HepG2 (cell line): ENCODE results near the gene SPC24. TPM values are rescaled to one million over a fixed set of nuclear protein-coding genes. Genes with fewer than 3 reads are reported as not detected.

Experiments used
- AFF4 ChIP-seq: sonication (generic); formaldehyde crosslinking; IDR thresholded peaks from 2 replicates; pipeline ENCODE4 v1.4.0; 2020; ENCODE audit warnings: missing genetic modification reagents
- AKAP8 ChIP-seq: sonication (generic); formaldehyde crosslinking; IDR thresholded peaks from 2 replicates; pipeline ENCODE4 v1.5.1; 2020; ENCODE audit warnings: mild to moderate bottlenecking, missing genetic modification reagents
- ATF3 ChIP-seq: sonication (generic); formaldehyde crosslinking; IDR thresholded peaks from 2 replicates; pipeline ENCODE4 v1.4.0; 2020; ENCODE audit warnings: missing genetic modification reagents
- CHCHD3 ChIP-seq: sonication (generic); formaldehyde crosslinking; IDR thresholded peaks from 2 replicates; pipeline ENCODE4 v1.8.0; 2022; ENCODE audit warnings: mild to moderate bottlenecking, missing genetic modification reagents, moderate library complexity
- DMAP1 ChIP-seq: IDR thresholded peaks from 2 replicates; pipeline ENCODE4 v1.6.1; 2016
- GZF1 ChIP-seq: sonication (generic); formaldehyde crosslinking; IDR thresholded peaks from 2 replicates; pipeline ENCODE4 v1.5.1; 2020; ENCODE audit warnings: mild to moderate bottlenecking, missing genetic modification reagents
- HES4 ChIP-seq: sonication (generic); formaldehyde crosslinking; IDR thresholded peaks from 2 replicates; pipeline ENCODE4 v1.9.0; 2021; ENCODE audit warnings: mild to moderate bottlenecking, missing genetic modification reagents, borderline replicate concordance
- KMT2B ChIP-seq: IDR thresholded peaks from 2 replicates; pipeline ENCODE4 v1.6.1; 2016; ENCODE audit warnings: missing genetic modification reagents, missing compliant biosample characterization
- MYNN ChIP-seq: sonication (generic); formaldehyde crosslinking; IDR thresholded peaks from 2 replicates; pipeline ENCODE4 v1.4.0; 2020; ENCODE audit warnings: mild to moderate bottlenecking, low read depth, missing genetic modification reagents
- PATZ1 ChIP-seq: sonication (generic); formaldehyde crosslinking; IDR thresholded peaks from 2 replicates; pipeline ENCODE4 v1.4.0; 2020; ENCODE audit warnings: missing genetic modification reagents
- TFAP4 ChIP-seq: sonication (generic); IDR thresholded peaks from 2 replicates; pipeline ENCODE4 v1.6.1; 2016; ENCODE audit warnings: low read depth, borderline replicate concordance
- ZEB1 ChIP-seq: IDR thresholded peaks from 2 replicates; pipeline ENCODE4 v1.6.1; 2012; ENCODE audit warnings: mild to moderate bottlenecking, low read depth, inconsistent platforms; ENCODE audit not compliant: insufficient replicate concordance
- ZFX ChIP-seq: sonication (generic); formaldehyde crosslinking; IDR thresholded peaks from 2 replicates; pipeline ENCODE4 v1.4.0; 2020; ENCODE audit warnings: mild to moderate bottlenecking, low read depth, missing genetic modification reagents, moderate library complexity
- ZNF703 ChIP-seq: sonication (generic); formaldehyde crosslinking; IDR thresholded peaks from 2 replicates; pipeline ENCODE4 v1.5.1; 2020; ENCODE audit warnings: missing genetic modification reagents, mild to moderate bottlenecking, moderate library complexity, borderline replicate concordance
- ZNF704 ChIP-seq: sonication (generic); formaldehyde crosslinking; IDR thresholded peaks from 2 replicates; pipeline ENCODE4 v1.8.1; 2023; ENCODE audit warnings: mild to moderate bottlenecking, inconsistent platforms, moderate library complexity, missing genetic modification reagents, borderline replicate concordance
- ZNF761 ChIP-seq: sonication (generic); formaldehyde crosslinking; conservative IDR thresholded peaks from 2 replicates; pipeline ENCODE4 v1.4.0; 2020; ENCODE audit warnings: mild to moderate bottlenecking, missing genetic modification reagents
- ZNF777 ChIP-seq: sonication (generic); formaldehyde crosslinking; IDR thresholded peaks from 2 replicates; pipeline ENCODE4 v1.4.0; 2020; ENCODE audit warnings: missing genetic modification reagents
- polyA plus RNA-seq, 8 experiments: library from polyadenylated mRNA; depleted of rRNA in 3 of 8; stranded (reverse) in 7 of 8; unstranded in 1 of 8; fragments of >200 nt; fragmentation: Illumina TruSeq in 4 of 8; extraction: Trizol in 4 of 8; gene quantifications; 2 replicates each; pipeline versions ENCODE4 v1.2.1 to v1.2.3, GENCODE V29; 2011 to 2016; ENCODE audit warnings: low read depth in 4 of 8, missing spikeins in 1 of 8, mixed read lengths in 1 of 8; ENCODE audit not compliant: insufficient read depth in 1 of 8
- total RNA-seq, 5 experiments: library from RNA; depleted of rRNA; stranded (reverse); fragments of >200 nt; fragmentation: Illumina TruSeq; extraction: Trizol; gene quantifications; 2 replicates each; pipeline ENCODE4 v1.2.3, GENCODE V29; 2016; ENCODE audit warnings: low read depth in 1 of 5
- TF ChIP-seq, protein P1 (sequence below): sonication (generic); formaldehyde crosslinking; IDR thresholded peaks from 2 replicates; pipeline ENCODE4 v1.4.0; 2020; ENCODE audit warnings: mild to moderate bottlenecking, missing genetic modification reagents

The SPC24 gene
- total and polyA plus RNA-seq, 2 of the 13 experiments (the other 11 are each of a cell fraction or from before 2014, with no cell fraction given): 10.0 to 46.2 TPM

GRCh38 chr19:11142528-11143171 is 12.9 kb downstream of the SPC24 start (continued):
- TF ChIP-seq PATZ1 (CRISPR knock-in tag) (peak; percentile 100), ZEB1 (no peak), TFAP4 (no peak), MYNN (CRISPR knock-in tag) (no peak), HES4 (CRISPR knock-in tag) (peak; percentile 84; the same call in 1 of the 2 replicates), ZNF777 (no peak), DMAP1 (CRISPR knock-in tag) (no peak), ZNF761 (CRISPR knock-in tag) (peak; percentile 35; the same call in 1 of the 2 replicates), CHCHD3 (CRISPR knock-in tag) (no peak), AFF4 (CRISPR knock-in tag) (no peak), ZFX (CRISPR knock-in tag) (peak; percentile 80; the same call in 1 of the 2 replicates), AKAP8 (CRISPR knock-in tag) (no peak; the same call in 1 of the 2 replicates), GZF1 (no peak), KMT2B (CRISPR knock-in tag) (peak; percentile 6; the same call in 1 of the 2 replicates), ZNF704 (CRISPR knock-in tag) (no peak), ZNF703 (CRISPR knock-in tag) (no peak), ATF3 (CRISPR knock-in tag) (peak; percentile 96)
- TF ChIP-seq, protein P1, sequence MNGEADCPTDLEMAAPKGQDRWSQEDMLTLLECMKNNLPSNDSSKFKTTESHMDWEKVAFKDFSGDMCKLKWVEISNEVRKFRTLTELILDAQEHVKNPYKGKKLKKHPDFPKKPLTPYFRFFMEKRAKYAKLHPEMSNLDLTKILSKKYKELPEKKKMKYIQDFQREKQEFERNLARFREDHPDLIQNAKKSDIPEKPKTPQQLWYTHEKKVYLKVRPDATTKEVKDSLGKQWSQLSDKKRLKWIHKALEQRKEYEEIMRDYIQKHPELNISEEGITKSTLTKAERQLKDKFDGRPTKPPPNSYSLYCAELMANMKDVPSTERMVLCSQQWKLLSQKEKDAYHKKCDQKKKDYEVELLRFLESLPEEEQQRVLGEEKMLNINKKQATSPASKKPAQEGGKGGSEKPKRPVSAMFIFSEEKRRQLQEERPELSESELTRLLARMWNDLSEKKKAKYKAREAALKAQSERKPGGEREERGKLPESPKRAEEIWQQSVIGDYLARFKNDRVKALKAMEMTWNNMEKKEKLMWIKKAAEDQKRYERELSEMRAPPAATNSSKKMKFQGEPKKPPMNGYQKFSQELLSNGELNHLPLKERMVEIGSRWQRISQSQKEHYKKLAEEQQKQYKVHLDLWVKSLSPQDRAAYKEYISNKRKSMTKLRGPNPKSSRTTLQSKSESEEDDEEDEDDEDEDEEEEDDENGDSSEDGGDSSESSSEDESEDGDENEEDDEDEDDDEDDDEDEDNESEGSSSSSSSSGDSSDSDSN: peak; percentile 61; the same call in 1 of the 2 replicates
